Stomach (tissue), 9 donors: Measurements from ENCODE around the gene PTPRT. TPM values are rescaled to one million over a fixed set of nuclear protein-coding genes. Genes with fewer than 3 reads are reported as not detected.

ENCODE experiments used
- DNase-seq, 2 donors: peaks; one replicate each; pipeline versions ENCODE4 v3.0.0 to v3.0.0-alpha.2; 2013 to 2019
- H3K27ac ChIP-seq, 5 donors: fragments of 200-600 bp in 4 of 5; sonication (generic) in 4 of 5; one replicate each; pipeline ENCODE4 v1.5.1; 2013 to 2019; ENCODE audit warnings: mild to moderate bottlenecking in 1 of 5, moderate library complexity in 1 of 5
- H3K27me3 ChIP-seq, 3 donors: fragments of 200-600 bp; sonication (generic); one replicate each; pipeline ENCODE4 v1.5.1; 2017 to 2019; ENCODE audit warnings: mixed run types in 1 of 3
- H3K36me3 ChIP-seq, 4 donors: fragments of 200-600 bp; sonication (generic); 1 replicate in 3 of 4; 2 replicates in 1 of 4; pipeline ENCODE4 v1.5.1; 2016 to 2019
- H3K4me1 ChIP-seq, 4 donors: fragments of 200-600 bp; sonication (generic); one replicate each; pipeline ENCODE4 v1.5.1; 2016 to 2019
- H3K4me3 ChIP-seq, 4 donors: fragments of 200-600 bp; sonication (generic) in 3 of 4; one replicate each; pipeline ENCODE4 v1.5.1; 2016 to 2019; ENCODE audit warnings: mild to moderate bottlenecking in 1 of 4
- H3K9me3 ChIP-seq, 4 donors: fragments of 200-600 bp; sonication (generic); one replicate each; pipeline ENCODE4 v1.5.1; 2016 to 2019
- EP300 ChIP-seq: sonication (generic); formaldehyde crosslinking; IDR thresholded peaks from one replicate; pipeline ENCODE4 v1.6.1; 2017; ENCODE audit warnings: antibody characterized with exemption
- POLR2A ChIP-seq, 4 donors: fragments of 450-650 bp; IDR thresholded peaks; one replicate each; pipeline ENCODE4 v1.6.1; 2016; ENCODE audit warnings: antibody characterized with exemption in 4 of 4, control low read depth in 2 of 4, mild to moderate bottlenecking in 1 of 4, moderate library complexity in 1 of 4
- POLR2AphosphoS5 ChIP-seq, 3 donors: sonication (generic); formaldehyde crosslinking; IDR thresholded peaks; one replicate each; pipeline ENCODE4 v1.6.1; 2016; ENCODE audit warnings: antibody characterized with exemption in 3 of 3
- WGBS, 5 donors: extraction: QIAGEN DNeasy Blood & Tissue Kit in 3 of 5; methylation state at CpG; one replicate each; pipeline versions ENCODE4 v1.1.5 to v1.1.7; 2013 to 2018; 5-methylcytosine and 5-hydroxymethylcytosine counted together
- intact Hi-C: fragments of 100-400 bp; cut with DNase I; formaldehyde crosslinking; loops from one replicate; pipeline ENCODE4 v1.15.1; 2023; ENCODE audit warnings: low total_unique reads
- polyA plus RNA-seq, 3 donors: library from polyadenylated mRNA; stranded (reverse); fragments of 200-250 nt; gene quantifications; one replicate each; pipeline ENCODE4 v1.2.3, GENCODE V29; 2013
- total RNA-seq, 5 donors: library from RNA; depleted of rRNA; stranded (reverse); fragments of >200 nt; gene quantifications; one replicate each; pipeline versions ENCODE4 v1.1.0 to v1.2.3, GENCODE V29; 2014 to 2016
- TF ChIP-seq, protein P1 (sequence below), 7 experiments: fragments of 450-650 bp in 4 of 7; fragments of 200-600 bp in 3 of 7; sonication (generic) in 3 of 7; IDR thresholded peaks; one replicate each; pipeline ENCODE4 v1.5.1; 2016 to 2019; ENCODE audit warnings: antibody characterized with exemption in 7 of 7, control low read depth in 2 of 7, mild to moderate bottlenecking in 1 of 7
- donor health status: healthy with polysubstance abuse.
- donor health status: Bipolar disorder and iron deficiency.
- donor health status: healthy.

The PTPRT gene
- total and polyA plus RNA-seq, 8 donors: 0.05 to 11.6 (median 1.7) TPM; not detected in 2

DNA sequence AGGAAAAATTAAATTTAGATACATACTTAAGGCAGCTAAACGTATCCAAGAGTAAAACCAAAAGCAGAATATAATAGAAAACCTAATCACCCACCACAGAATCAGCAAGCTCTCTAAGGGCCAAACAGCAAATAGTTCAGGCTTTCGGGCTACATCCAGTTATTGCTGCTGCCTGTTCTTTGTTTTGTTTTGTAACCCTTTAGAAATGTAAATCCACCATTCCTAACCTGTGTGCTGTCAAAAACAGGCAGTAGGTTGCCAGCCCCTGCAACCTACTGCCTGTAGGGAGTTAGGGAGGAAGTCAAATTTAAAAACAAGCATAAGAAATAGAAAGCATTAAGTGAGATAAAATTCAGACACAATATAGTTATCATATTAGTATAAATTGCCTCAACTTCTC is 225.9 kb downstream of the PTPRT start:
- intact Hi-C loops: no loop called here
- Histone ChIP-seq H3K9me3 (peaks cover 0 to 6% (median 3%) of the 10 kb centered on the region in 4 donors), H3K27me3 (no peaks in the 10 kb centered on the region), H3K4me1 (no peaks in the 10 kb centered on the region), H3K36me3 (no peaks in the 10 kb centered on the region), H3K27ac (no peak overlapping the region), H3K4me3 (no peak overlapping the region)
- TF ChIP-seq, protein P1, sequence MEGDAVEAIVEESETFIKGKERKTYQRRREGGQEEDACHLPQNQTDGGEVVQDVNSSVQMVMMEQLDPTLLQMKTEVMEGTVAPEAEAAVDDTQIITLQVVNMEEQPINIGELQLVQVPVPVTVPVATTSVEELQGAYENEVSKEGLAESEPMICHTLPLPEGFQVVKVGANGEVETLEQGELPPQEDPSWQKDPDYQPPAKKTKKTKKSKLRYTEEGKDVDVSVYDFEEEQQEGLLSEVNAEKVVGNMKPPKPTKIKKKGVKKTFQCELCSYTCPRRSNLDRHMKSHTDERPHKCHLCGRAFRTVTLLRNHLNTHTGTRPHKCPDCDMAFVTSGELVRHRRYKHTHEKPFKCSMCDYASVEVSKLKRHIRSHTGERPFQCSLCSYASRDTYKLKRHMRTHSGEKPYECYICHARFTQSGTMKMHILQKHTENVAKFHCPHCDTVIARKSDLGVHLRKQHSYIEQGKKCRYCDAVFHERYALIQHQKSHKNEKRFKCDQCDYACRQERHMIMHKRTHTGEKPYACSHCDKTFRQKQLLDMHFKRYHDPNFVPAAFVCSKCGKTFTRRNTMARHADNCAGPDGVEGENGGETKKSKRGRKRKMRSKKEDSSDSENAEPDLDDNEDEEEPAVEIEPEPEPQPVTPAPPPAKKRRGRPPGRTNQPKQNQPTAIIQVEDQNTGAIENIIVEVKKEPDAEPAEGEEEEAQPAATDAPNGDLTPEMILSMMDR (IDR thresholded peaks at IDR 0.05): no peak
- TF ChIP-seq POLR2A (IDR thresholded peaks at IDR 0.05) (no peak), EP300 (no peak), POLR2AphosphoS5 (IDR thresholded peaks at IDR 0.05) (no peak)
- WGBS, 5 donors: 39 to 61% (median 60%) methylated on average over 2 of the region's 2 CpGs
- no peak for DNase-seq

DNA sequence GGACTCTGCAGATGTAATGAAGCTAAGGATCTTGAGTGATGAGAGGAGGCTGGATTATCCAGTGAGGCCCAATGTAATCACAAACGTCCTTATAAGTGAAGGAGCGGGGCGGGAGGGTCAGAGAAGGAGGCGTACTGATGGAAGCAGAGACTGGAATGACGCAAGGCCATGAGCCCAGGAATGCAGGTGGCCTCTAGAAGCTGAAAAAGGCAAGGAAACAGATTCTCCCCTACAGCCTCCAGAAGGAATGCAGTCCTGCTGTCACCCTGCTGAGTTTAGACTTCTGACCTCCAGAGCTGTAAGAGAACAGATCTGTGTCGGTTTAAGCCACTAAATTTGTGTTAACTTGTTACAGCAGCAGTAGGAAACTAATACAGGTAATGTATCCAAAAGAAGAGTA is 227.9 kb downstream of the PTPRT start:
- H3K27me3 ChIP-seq: no peaks in the 10 kb centered on the region
- peaks cover 0 to 6% (median 3%) of the 10 kb centered on the region in 4 donors for H3K9me3 ChIP-seq
- no peak for TF ChIP-seq POLR2AphosphoS5 (IDR thresholded peaks at IDR 0.05)
- TF ChIP-seq, protein P1 (IDR thresholded peaks at IDR 0.05): no peak
- TF ChIP-seq POLR2A (IDR thresholded peaks at IDR 0.05): no peak
- no peak for TF ChIP-seq EP300
- H3K4me1 ChIP-seq: no peaks in the 10 kb centered on the region
- H3K36me3 ChIP-seq: no peaks in the 10 kb centered on the region
- no peak overlapping the region for H3K27ac ChIP-seq
- intact Hi-C loops: no loop called here
- no peak overlapping the region for H3K4me3 ChIP-seq
- no peak for DNase-seq
- WGBS, 5 donors: 62 to 79% (median 75%) methylated on average over 6 of the region's 6 CpGs

DNA sequence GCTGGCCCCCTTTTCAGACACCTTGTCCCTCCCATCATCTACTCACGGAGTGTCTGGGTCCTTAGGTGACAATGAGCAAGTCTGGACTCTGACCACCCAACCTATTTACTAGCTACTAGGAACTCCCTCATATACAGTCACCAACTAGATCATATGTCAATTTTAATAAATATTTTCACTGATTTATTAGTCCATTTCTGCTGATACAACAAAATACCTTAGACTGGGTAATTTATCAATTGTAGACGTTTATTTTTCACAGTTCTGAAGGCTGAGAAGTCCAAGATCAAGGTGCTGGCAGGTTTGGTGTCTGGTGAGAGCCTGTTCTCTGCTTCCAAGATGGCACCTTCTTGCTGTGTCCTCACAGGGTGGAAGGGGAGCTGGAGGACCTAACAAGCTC is 229.7 kb downstream of the PTPRT start:
- no peak for TF ChIP-seq POLR2AphosphoS5 (IDR thresholded peaks at IDR 0.05)
- TF ChIP-seq POLR2A (IDR thresholded peaks at IDR 0.05): no peak
- no peak for TF ChIP-seq EP300
- TF ChIP-seq, protein P1 (IDR thresholded peaks at IDR 0.05): no peak
- H3K4me3 ChIP-seq: no peak overlapping the region
- no peak overlapping the region for H3K27ac ChIP-seq
- H3K4me1 ChIP-seq: no peaks in the 10 kb centered on the region
- WGBS, 5 donors: 58 to 73% (median 67%) methylated on average over 2 of the region's 2 CpGs
- no peaks in the 10 kb centered on the region for H3K36me3 ChIP-seq
- H3K9me3 ChIP-seq: peaks cover 0 to 6% (median 2%) of the 10 kb centered on the region in 4 donors
- no peaks in the 10 kb centered on the region for H3K27me3 ChIP-seq
- DNase-seq: no peak
- intact Hi-C loops: no loop called here

DNA sequence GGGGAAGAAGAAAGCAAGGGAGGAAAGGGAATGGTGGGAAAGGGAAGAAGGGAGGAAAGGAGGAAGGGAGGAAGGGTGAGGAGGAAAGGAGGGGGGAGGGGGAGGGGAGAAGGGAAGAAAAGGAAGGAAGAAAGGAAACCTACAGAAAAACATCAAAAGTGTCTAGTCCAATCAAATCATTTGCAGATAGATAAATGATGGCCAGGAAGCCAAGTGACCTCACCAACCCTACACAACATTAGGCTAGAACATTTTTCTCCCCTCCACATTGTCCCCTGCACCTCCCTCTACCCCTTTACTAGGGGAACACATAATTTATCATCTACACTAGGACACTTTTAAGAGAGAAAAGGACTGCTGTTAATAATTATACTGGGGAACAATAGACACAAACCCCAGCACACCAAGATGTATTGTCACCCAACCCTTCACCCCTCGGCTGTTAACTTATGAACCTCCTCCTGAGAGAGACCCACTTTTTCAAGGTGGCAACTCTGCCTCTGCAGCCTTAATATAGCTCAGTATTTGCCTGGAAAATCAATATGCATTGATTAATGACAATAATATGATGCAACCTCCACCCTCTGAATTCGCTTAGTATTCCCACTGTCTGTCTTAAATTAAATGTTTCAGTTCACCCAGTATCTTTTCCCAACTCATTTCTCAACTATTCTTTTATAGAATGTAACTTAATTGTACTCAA is 231.2 kb downstream of the PTPRT start:
- Histone ChIP-seq H3K4me3 (no peak overlapping the region), H3K27me3 (no peaks in the 10 kb centered on the region), H3K9me3 (peaks cover 0 to 6% (median 2%) of the 10 kb centered on the region in 4 donors), H3K4me1 (no peaks in the 10 kb centered on the region), H3K27ac (no peak overlapping the region), H3K36me3 (no peaks in the 10 kb centered on the region)
- intact Hi-C loops: no loop called here
- TF ChIP-seq EP300: no peak
- no peak for TF ChIP-seq POLR2AphosphoS5 (IDR thresholded peaks at IDR 0.05)
- TF ChIP-seq, protein P1 (IDR thresholded peaks at IDR 0.05): no peak
- no peak for TF ChIP-seq POLR2A (IDR thresholded peaks at IDR 0.05)
- DNase-seq: no peak
- 61 to 71% (median 65%) methylated on average over 2 of the region's 2 CpGs for WGBS, 5 donors
